ENCODE results near the gene LRMDA. TPM values are rescaled to one million over a fixed set of nuclear protein-coding genes. Genes with fewer than 3 reads are reported as not detected.
A peak's percentile ranks its signal among the peaks of the same experiment; 100 is the strongest.

LRMDA gene
- total and polyA plus RNA-seq, 4 donors, result 12.1 to 40.8 (median 21.6) TPM

GRCh38 chr10:76002262-76002854, 570.9 kb downstream of the LRMDA start:
- ATAC-seq (ENCODE audit: insufficient read depth, low FRiP score) (no peak), DNase-seq (no peak)
- H3K27me3 ChIP-seq (ENCODE audit: control insufficient read depth in 3 of 3, insufficient read depth in 3 of 3, low read length in 2 of 3), result no peaks in the 10 kb centered on the region
- H3K4me1 ChIP-seq (ENCODE audit: control insufficient read depth in 5 of 5, insufficient read depth in 5 of 5, low read length in 5 of 5), result peaks cover 0 to 5% (median 3%) of the 10 kb centered on the region in 5 donors
- WGBS, 2 donors, result 49 to 69% methylated on average over 2 of the region's 2 CpGs
- H3K9me3 ChIP-seq (ENCODE audit: control insufficient read depth in 4 of 4, insufficient read depth in 3 of 4, low read length in 3 of 4), result no peaks in the 10 kb centered on the region
- H3K9ac ChIP-seq (ENCODE audit: insufficient read depth in 1 of 2, low read length in 2 of 2), result no peak overlapping the region
- no peaks in the 10 kb centered on the region for H3K36me3 ChIP-seq (ENCODE audit: control insufficient read depth in 4 of 4, insufficient read depth in 4 of 4, low read length in 4 of 4)
- H3K27ac ChIP-seq (ENCODE audit: low read depth in 1 of 2, low read length in 1 of 2), result no peak overlapping the region
- H3K4me3 ChIP-seq, result no peak overlapping the region
- TF ChIP-seq, protein P1, sequence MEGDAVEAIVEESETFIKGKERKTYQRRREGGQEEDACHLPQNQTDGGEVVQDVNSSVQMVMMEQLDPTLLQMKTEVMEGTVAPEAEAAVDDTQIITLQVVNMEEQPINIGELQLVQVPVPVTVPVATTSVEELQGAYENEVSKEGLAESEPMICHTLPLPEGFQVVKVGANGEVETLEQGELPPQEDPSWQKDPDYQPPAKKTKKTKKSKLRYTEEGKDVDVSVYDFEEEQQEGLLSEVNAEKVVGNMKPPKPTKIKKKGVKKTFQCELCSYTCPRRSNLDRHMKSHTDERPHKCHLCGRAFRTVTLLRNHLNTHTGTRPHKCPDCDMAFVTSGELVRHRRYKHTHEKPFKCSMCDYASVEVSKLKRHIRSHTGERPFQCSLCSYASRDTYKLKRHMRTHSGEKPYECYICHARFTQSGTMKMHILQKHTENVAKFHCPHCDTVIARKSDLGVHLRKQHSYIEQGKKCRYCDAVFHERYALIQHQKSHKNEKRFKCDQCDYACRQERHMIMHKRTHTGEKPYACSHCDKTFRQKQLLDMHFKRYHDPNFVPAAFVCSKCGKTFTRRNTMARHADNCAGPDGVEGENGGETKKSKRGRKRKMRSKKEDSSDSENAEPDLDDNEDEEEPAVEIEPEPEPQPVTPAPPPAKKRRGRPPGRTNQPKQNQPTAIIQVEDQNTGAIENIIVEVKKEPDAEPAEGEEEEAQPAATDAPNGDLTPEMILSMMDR (IDR thresholded peaks at IDR 0.05; ENCODE audit: control extremely low read depth, extremely low read depth), result no peak

DNA sequence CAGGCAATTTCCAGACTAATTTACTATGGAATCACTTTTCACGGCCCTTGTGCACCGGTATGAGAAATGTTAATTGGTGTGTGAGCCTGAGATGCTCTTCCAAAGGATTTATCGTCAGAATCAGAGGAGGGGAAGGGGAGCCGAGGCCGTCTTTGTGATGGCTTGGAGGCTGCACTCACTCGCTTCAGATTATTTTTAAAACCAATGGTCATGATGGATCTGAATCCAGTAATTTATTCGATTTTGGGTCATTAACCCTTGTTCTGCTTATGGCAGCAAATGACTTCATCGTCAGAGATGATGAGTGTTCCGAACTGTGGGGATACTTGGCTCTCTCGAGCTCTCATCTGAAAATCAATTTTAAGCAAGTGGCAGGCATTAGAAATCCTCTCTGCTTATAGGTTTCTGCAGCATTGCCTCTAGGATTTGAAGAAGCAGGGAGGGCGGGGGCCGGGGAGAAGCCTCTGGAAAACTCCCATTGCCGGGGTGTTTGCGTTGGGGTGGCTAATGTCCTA, 576.3 kb downstream of the LRMDA start:
- no peak overlapping the region for H3K4me3 ChIP-seq
- H3K27me3 ChIP-seq (ENCODE audit: control insufficient read depth in 3 of 3, insufficient read depth in 3 of 3, low read length in 2 of 3), result no peaks in the 10 kb centered on the region
- ATAC-seq (ENCODE audit: insufficient read depth, low FRiP score) (no peak), DNase-seq (no peak)
- no peaks in the 10 kb centered on the region for H3K36me3 ChIP-seq (ENCODE audit: control insufficient read depth in 4 of 4, insufficient read depth in 4 of 4, low read length in 4 of 4)
- H3K27ac ChIP-seq (ENCODE audit: low read depth in 1 of 2, low read length in 1 of 2), result no peak overlapping the region
- WGBS, 2 donors, result 96 to 97% methylated on average over 14 of the region's 14 CpGs
- no peaks in the 10 kb centered on the region for H3K9me3 ChIP-seq (ENCODE audit: control insufficient read depth in 4 of 4, insufficient read depth in 3 of 4, low read length in 3 of 4)
- H3K4me1 ChIP-seq (ENCODE audit: control insufficient read depth in 5 of 5, insufficient read depth in 5 of 5, low read length in 5 of 5), result peaks cover 0 to 5% (median 0%) of the 10 kb centered on the region in 5 donors
- H3K9ac ChIP-seq (ENCODE audit: insufficient read depth in 1 of 2, low read length in 2 of 2), result no peak overlapping the region
- TF ChIP-seq, protein P1 (IDR thresholded peaks at IDR 0.05; ENCODE audit: control extremely low read depth, extremely low read depth), result no peak

DNA sequence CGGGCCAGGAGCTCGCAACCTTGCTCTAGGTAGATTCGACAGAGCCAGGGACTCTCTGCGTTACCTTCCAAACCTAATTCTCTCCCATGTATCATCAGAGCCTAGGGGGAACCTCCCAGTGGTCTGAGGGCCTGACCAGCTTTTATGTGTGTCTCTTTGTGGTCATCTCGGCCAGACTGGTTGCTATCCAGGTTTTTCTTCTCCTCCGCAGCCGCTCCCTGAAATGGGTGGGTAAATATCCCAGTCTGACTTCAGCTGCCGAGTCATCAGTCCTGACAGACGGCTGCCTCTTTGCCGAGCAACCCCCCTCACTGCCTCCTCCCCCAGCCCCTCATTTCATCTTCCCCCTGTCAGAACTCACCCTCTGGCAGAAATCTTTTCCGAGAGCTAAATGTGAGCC, 578.1 kb downstream of the LRMDA start:
- TF ChIP-seq, protein P1 (IDR thresholded peaks at IDR 0.05; ENCODE audit: control extremely low read depth, extremely low read depth), result no peak
- 91 to 92% methylated on average over 11 of the region's 11 CpGs for WGBS, 2 donors
- no peak for ATAC-seq (ENCODE audit: insufficient read depth, low FRiP score)

More for the DNA sequence above, 578.1 kb downstream of the LRMDA start:
- Histone ChIP-seq H3K36me3 (ENCODE audit: control insufficient read depth in 4 of 4, insufficient read depth in 4 of 4, low read length in 4 of 4) (no peaks in the 10 kb centered on the region), H3K9me3 (ENCODE audit: control insufficient read depth in 4 of 4, insufficient read depth in 3 of 4, low read length in 3 of 4) (no peaks in the 10 kb centered on the region), H3K27ac (ENCODE audit: low read depth in 1 of 2, low read length in 1 of 2) (no peak overlapping the region), H3K4me1 (ENCODE audit: control insufficient read depth in 5 of 5, insufficient read depth in 5 of 5, low read length in 5 of 5) (peaks cover 0 to 5% (median 0%) of the 10 kb centered on the region in 5 donors), H3K4me3 (no peak overlapping the region), H3K27me3 (ENCODE audit: control insufficient read depth in 3 of 3, insufficient read depth in 3 of 3, low read length in 2 of 3) (no peaks in the 10 kb centered on the region), H3K9ac (ENCODE audit: insufficient read depth in 1 of 2, low read length in 2 of 2) (no peak overlapping the region)
- peak in 2 of 3 donors; percentile 21 to 37 for DNase-seq

Measured in lung (tissue), 12 donors.